ENCODE results near the gene OR10V1.

OR10V1 gene

GRCh38 chr11:59713745-59714144, at the start of gene OR10V1:
Gene OR10V1 (minus strand): TSS chr11:59713845. CDS start chr11:59713845, 0 bp downstream.
- no peak for DNase-seq

- no peak for DNase-seq
Measured at GRCh38 chr11:59761993-59762392, 48.3 kb upstream of the OR10V1 start.

- no peak for DNase-seq
Measured at GRCh38 chr11:59760771-59761170, 47.1 kb upstream of the OR10V1 start.

- no peak for DNase-seq
Measured at GRCh38 chr11:59759900-59760299, 46.3 kb upstream of the OR10V1 start.

- no peak for DNase-seq
Measured at GRCh38 chr11:59758401-59759037, 44.9 kb upstream of the OR10V1 start.

GRCh38 chr11:59756845-59757244, 43.2 kb upstream of the OR10V1 start:
- DNase-seq: no peak

GRCh38 chr11:59756558-59756840, 42.9 kb upstream of the OR10V1 start:
- no peak for DNase-seq

- DNase-seq: no peak
Measured at GRCh38 chr11:59755701-59756557, 42.3 kb upstream of the OR10V1 start.

- DNase-seq: peak; percentile 58
Measured at GRCh38 chr11:59754859-59755700, 41.4 kb upstream of the OR10V1 start, which contains the start of gene STX3. Gene STX3 (plus strand): TSS chr11:59755376. CDS start chr11:59755606, 230 bp downstream.

GRCh38 chr11:59754494-59754858, 40.8 kb upstream of the OR10V1 start:
- DNase-seq: no peak

- DNase-seq: peak; percentile 81
Measured at GRCh38 chr11:59753650-59754493, 40.2 kb upstream of the OR10V1 start.

- DNase-seq: no peak
Measured at GRCh38 chr11:59746111-59746510, 32.5 kb upstream of the OR10V1 start.

- DNase-seq: no peak
Measured at GRCh38 chr11:59730896-59731565, 17.4 kb upstream of the OR10V1 start.

- no peak for DNase-seq
Measured at GRCh38 chr11:59729834-59730233, 16.2 kb upstream of the OR10V1 start.

- no peak for DNase-seq
Measured at GRCh38 chr11:59728913-59729312, 15.3 kb upstream of the OR10V1 start.

- DNase-seq: no peak
Measured at GRCh38 chr11:59728154-59728553, 14.5 kb upstream of the OR10V1 start.

- no peak for DNase-seq
Measured at GRCh38 chr11:59727426-59727825, 13.8 kb upstream of the OR10V1 start.

- DNase-seq: no peak
Measured at GRCh38 chr11:59724066-59724465, 10.4 kb upstream of the OR10V1 start.

- DNase-seq: no peak
Measured at GRCh38 chr11:59719556-59719955, 5.9 kb upstream of the OR10V1 start.

GRCh38 chr11:59716051-59716450, 2.4 kb upstream of the OR10V1 start:
- no peak for DNase-seq

- DNase-seq: no peak
Measured at GRCh38 chr11:59710136-59710847, 3.4 kb downstream of the OR10V1 start.
